Measurements from ENCODE around the gene SESN1. TPM values are rescaled to one million over a fixed set of nuclear protein-coding genes. Genes with fewer than 3 reads are reported as not detected.

The SESN1 gene
- polyA plus RNA-seq, 3 donors = 1.8 to 21.0 (median 3.1) TPM

GRCh38 chr6:108995296-108995695, 99.3 kb downstream of the SESN1 start:
- intact Hi-C loops (cut with micrococcal nuclease) = no loop called here
- peaks cover 8 to 81% of the 10 kb centered on the region in 2 donors for H3K36me3 ChIP-seq (replicated peaks in 1 of 2; ENCODE audit: control insufficient read depth in 1 of 2, insufficient read depth in 2 of 2, low read length in 2 of 2)
- peaks cover 47 to 59% of the 10 kb centered on the region in 2 donors for H3K36me3 Mint-ChIP-seq
- no peaks in the 10 kb centered on the region for H4K20me1 ChIP-seq (ENCODE audit: insufficient read depth, low read length)
- no peak overlapping the region for H3K4me2 ChIP-seq (replicated peaks; ENCODE audit: extremely low read depth, low read length, poor library complexity, severe bottlenecking)
- no peaks in the 10 kb centered on the region for H3K4me1 ChIP-seq (ENCODE audit: control insufficient read depth in 1 of 2, insufficient read depth in 2 of 2, low read length in 2 of 2)
- no peak overlapping the region for H3K4me3 ChIP-seq (replicated peaks in 1 of 3; ENCODE audit: low read depth in 2 of 3, low read length in 3 of 3)
- no peaks in the 10 kb centered on the region for H3K79me2 ChIP-seq (ENCODE audit: insufficient read depth, low read length)
- DNase-seq = no peak
- no peak overlapping the region for H3K27ac Mint-ChIP-seq
- H3K27ac ChIP-seq (ENCODE audit: low read depth in 1 of 2, low read length in 2 of 2) = no peak overlapping the region
- no peaks in the 10 kb centered on the region for H3K4me1 Mint-ChIP-seq
- TF ChIP-seq CTCF (IDR thresholded peaks at IDR 0.05) = no peak
- no peaks in the 10 kb centered on the region for H3K9me3 Mint-ChIP-seq
- H3K4me3 Mint-ChIP-seq = no peak overlapping the region
- H2AFZ ChIP-seq (ENCODE audit: insufficient read depth, low read depth, low read length, poor library complexity, severe bottlenecking) = no peak overlapping the region
- no peaks in the 10 kb centered on the region for H3K9me3 ChIP-seq (replicated peaks in 1 of 2; ENCODE audit: control insufficient read depth in 1 of 2, insufficient read depth in 1 of 2, low read length in 2 of 2)
- peaks cover 0 to 3% (median 0%) of the 10 kb centered on the region in 3 donors for H3K27me3 Mint-ChIP-seq (ENCODE audit: low read depth in 3 of 3)
- H3K9ac ChIP-seq (ENCODE audit: insufficient read depth, low read length, poor library complexity, severe bottlenecking) = no peak overlapping the region
- H3K27me3 ChIP-seq (ENCODE audit: control insufficient read depth in 2 of 2, insufficient read depth in 2 of 2, low read length in 2 of 2) = no peaks in the 10 kb centered on the region

GRCh38 chr6:108993876-108994275, 100.8 kb downstream of the SESN1 start:
- H3K36me3 Mint-ChIP-seq = peaks cover 46 to 58% of the 10 kb centered on the region in 2 donors
- Histone ChIP-seq H2AFZ (ENCODE audit: insufficient read depth, low read depth, low read length, poor library complexity, severe bottlenecking) (no peak overlapping the region), H3K9me3 (replicated peaks in 1 of 2; ENCODE audit: control insufficient read depth in 1 of 2, insufficient read depth in 1 of 2, low read length in 2 of 2) (no peaks in the 10 kb centered on the region), H3K36me3 (replicated peaks in 1 of 2; ENCODE audit: control insufficient read depth in 1 of 2, insufficient read depth in 2 of 2, low read length in 2 of 2) (peaks cover 8 to 78% of the 10 kb centered on the region in 2 donors), H3K9ac (ENCODE audit: insufficient read depth, low read length, poor library complexity, severe bottlenecking) (no peak overlapping the region), H3K27me3 (ENCODE audit: control insufficient read depth in 2 of 2, insufficient read depth in 2 of 2, low read length in 2 of 2) (no peaks in the 10 kb centered on the region), H3K4me3 (replicated peaks in 1 of 3; ENCODE audit: low read depth in 2 of 3, low read length in 3 of 3) (no peak overlapping the region), H3K27ac (ENCODE audit: low read depth in 1 of 2, low read length in 2 of 2) (no peak overlapping the region), H3K4me1 (ENCODE audit: control insufficient read depth in 1 of 2, insufficient read depth in 2 of 2, low read length in 2 of 2) (no peaks in the 10 kb centered on the region), H3K4me2 (replicated peaks; ENCODE audit: extremely low read depth, low read length, poor library complexity, severe bottlenecking) (no peak overlapping the region), H3K79me2 (ENCODE audit: insufficient read depth, low read length) (no peaks in the 10 kb centered on the region), H4K20me1 (ENCODE audit: insufficient read depth, low read length) (no peaks in the 10 kb centered on the region)
- WGBS (ENCODE audit: insufficient coverage) = no CpG with 5 or more reads among the region's 3 CpGs
- H3K4me1 Mint-ChIP-seq = no peaks in the 10 kb centered on the region
- no peaks in the 10 kb centered on the region for H3K9me3 Mint-ChIP-seq
- peaks cover 0 to 3% (median 0%) of the 10 kb centered on the region in 3 donors for H3K27me3 Mint-ChIP-seq (ENCODE audit: low read depth in 3 of 3)
- no peak for DNase-seq
- TF ChIP-seq CTCF (IDR thresholded peaks at IDR 0.05) = no peak
- no peak overlapping the region for H3K27ac Mint-ChIP-seq
- intact Hi-C loops (cut with micrococcal nuclease) = no loop called here
- no peak overlapping the region for H3K4me3 Mint-ChIP-seq
